VCaP (cell line): ENCODE data around the gene CNGA2.
"Not testable (repeated sequence)": the region's sequence is repeated elsewhere in the genome, so short reads cannot be mapped to it uniquely, and the experiment has no call there.

Experiments used
- H3K27ac ChIP-seq: fragments of 450-650 bp; 2 replicates; pipeline ENCODE4 v1.5.1; 2017
- TF ChIP-seq, protein P1 (sequence below): fragments of 450-650 bp; conservative IDR thresholded peaks from 2 replicates; pipeline ENCODE4 v1.5.1; 2017; ENCODE audit warnings: mild to moderate bottlenecking, moderate library complexity

CNGA2 gene

DNA sequence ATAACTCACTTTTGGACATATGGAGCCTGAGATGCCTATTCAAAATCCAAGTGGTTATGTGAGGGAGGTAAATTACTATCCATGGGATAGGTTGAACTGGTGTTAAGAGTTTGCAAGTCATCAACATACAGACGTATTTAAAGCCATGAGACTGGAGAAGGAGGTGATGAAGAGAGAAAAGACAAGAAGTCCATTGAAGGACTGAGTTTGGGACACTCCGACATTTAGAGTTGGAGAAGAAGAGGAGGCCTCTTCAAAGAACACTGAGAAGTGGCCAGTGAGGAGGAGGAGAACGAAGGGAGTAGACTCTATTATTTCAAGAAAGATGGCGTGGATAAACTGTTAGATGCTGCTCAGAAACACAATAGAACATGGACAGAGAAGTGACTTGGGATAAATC is at the start of gene CNGA2:
Gene CNGA2, plus strand, starts transcription at position 301 of the 400 bp plus-strand sequence. CDS start 3,738 bp downstream, outside the sequence.
- no peak within 1 kb of the TSS for H3K27ac ChIP-seq
- TF ChIP-seq, protein P1, sequence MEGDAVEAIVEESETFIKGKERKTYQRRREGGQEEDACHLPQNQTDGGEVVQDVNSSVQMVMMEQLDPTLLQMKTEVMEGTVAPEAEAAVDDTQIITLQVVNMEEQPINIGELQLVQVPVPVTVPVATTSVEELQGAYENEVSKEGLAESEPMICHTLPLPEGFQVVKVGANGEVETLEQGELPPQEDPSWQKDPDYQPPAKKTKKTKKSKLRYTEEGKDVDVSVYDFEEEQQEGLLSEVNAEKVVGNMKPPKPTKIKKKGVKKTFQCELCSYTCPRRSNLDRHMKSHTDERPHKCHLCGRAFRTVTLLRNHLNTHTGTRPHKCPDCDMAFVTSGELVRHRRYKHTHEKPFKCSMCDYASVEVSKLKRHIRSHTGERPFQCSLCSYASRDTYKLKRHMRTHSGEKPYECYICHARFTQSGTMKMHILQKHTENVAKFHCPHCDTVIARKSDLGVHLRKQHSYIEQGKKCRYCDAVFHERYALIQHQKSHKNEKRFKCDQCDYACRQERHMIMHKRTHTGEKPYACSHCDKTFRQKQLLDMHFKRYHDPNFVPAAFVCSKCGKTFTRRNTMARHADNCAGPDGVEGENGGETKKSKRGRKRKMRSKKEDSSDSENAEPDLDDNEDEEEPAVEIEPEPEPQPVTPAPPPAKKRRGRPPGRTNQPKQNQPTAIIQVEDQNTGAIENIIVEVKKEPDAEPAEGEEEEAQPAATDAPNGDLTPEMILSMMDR: no peak

DNA sequence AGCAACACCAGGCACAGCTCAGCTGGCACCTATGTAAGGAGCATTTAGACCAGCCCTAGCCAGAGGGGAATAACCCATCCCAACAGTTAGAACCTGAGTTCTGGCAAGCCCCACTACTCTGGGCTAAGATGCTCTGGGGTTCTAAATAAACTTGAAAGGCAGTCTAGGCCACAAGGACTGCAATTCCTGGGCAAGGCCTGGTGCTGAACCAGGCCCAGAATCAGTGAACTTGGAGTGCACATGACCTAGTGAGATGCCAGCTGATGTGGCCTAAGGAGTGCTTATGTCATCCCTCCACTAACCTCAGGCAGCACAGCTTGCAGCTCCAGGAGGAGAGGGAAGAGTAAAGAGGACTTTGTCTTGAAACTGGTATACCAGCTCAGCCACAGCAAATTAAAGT is 46.9 kb upstream of the CNGA2 start:
- H3K27ac ChIP-seq: no peak overlapping the region
- TF ChIP-seq, protein P1: no peak

DNA sequence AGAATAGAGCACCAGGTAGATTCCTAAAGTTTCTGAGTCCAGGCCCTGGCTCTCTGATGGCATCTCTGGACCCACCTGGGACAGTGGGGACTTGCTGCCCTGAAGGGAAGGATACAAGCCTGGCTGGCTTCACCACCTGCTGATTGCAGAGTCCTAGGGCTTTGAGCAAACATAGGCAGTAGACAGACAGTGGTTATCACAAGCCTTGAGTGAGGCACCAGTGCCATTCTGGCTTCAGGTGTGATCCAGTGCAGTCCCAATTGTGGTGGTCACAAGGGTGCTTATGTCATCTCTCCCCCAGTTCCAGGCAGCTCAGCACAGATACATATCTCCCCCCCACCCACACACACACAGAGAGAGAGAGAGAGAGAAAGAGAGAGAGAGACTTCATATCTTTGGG is 45.9 kb upstream of the CNGA2 start:
- no peak overlapping the region for H3K27ac ChIP-seq
- TF ChIP-seq, protein P1: no peak

DNA sequence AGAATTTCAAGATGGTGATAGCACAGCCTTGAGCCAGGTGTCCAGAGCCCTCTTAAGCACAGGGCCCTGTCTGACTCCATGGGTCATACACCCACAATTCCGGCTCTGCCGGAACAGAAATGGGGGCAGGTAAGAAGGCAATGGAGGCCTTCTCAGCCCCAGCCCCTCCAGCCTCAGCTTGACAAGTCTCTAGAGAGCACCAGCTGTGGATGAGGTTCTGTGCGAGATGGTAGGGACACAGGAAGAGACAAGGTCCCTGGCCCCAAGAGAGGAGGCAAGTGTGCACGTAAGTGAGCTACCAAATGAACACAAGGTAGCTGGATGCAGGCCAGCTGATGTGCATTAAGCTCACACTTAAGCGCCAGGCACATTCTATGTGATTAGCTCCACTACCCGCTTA is 41.7 kb upstream of the CNGA2 start:
- TF ChIP-seq, protein P1: no peak
- no peak overlapping the region for H3K27ac ChIP-seq

DNA sequence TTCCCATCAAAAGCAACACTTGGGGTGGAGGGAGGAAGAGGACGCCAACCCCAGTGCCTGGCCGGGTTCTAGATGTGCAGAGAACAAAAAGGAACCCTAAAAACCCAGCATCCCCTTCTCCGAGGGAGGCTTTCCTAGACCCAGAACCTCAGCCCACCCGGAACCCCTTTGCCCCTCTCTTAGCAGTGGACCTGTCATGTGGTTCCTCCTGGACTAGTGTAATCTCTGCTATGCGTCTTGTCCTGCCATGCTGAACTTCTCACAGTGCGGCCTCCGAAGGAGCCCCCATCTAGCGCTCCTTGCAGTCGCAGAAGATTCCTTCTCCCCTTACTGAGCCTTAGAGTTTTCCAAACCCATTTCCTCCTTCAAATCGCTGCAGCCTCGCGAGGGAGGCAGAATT is 40.4 kb upstream of the CNGA2 start:
- H3K27ac ChIP-seq: no peak overlapping the region
- TF ChIP-seq, protein P1: no peak

DNA sequence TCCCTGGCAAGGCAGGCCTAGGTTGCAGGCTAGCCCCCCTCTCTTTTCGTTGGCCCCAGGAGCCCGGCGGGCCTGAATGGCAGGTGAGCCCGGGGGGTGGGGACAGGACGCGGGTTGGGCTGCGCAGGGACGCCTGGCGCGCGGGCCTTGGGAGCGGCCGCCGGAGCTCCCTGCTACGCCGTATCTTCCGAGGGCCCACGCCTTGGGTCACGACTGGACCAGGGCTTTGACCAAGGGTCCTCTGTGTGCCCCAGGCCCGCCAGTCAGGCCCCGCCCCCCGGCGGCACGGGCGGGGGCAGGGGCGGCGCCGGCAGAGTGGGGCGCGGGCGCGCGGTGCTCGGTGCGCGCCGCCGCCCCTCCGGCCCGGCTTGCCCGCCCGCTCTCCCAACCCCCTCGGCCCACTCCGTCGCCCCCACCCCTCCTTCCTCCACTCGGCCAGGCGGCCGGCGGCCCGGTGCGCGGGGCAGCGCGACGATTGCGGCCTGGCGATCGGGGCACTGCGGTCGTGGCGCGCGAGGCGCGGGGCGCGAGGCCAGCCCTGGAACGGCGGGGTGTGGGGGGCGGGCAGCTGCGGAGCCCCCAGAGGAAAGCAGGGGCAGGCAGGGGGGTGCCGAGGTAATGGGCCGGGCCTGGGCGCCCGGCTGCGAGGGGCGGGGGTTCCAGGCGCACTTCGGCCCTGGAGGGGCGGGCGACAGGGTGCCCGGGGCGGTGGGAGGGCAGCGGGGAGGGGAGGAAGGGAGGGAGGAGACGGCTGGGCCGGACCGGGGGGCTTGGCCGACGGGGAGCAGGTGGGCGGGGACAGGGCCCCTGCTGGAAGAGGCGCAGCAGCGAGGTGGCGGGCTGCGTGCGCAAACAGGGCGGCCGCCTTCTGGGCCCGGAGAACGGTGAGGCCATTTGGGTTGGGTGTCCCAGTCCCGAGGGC is 39.6 kb upstream of the CNGA2 start, which contains the start of gene PRRG3:
Gene PRRG3, plus strand, starts transcription at position 798 of the 922 bp plus-strand sequence. CDS start 3,357 bp downstream, outside the sequence.
- TF ChIP-seq, protein P1: no peak
- H3K27ac ChIP-seq: no peak within 1 kb of the TSS

DNA sequence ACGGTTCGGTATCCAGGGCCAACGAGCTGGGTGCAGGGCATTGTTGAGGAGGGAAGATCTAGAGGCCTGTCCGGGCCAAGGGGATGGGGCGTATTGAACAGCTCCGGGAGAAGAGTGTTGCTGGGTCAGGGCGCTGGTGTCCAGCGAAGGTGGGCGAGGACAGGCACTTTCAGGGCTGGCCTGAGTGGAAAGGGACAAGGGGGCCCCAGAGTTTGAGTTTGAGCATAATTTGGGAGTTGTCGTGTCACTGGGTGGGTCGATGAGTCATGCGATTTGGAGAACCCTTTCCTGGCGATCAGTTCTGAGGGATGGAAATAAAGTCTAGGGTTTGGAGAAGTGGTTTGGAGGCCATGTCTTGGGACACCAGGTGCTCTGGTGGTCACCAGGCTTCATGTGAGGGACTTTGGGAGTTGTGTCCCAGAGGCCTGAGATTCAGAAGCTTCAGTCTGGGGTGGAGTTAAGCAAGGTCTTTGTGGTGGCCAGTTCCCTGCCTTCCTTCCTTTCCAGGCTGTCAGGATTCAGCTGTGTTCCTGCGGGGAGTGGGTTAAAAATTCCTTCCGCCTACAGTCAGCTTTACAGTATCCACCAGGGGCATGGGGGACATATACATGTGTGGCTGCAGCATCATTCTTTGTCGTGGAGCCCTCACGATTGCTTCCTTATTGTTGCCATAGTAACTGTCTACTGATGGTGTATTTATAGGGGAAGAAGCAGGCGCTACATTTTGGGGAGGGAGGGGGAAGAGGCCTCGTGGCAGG is 38.8 kb upstream of the CNGA2 start:
- TF ChIP-seq, protein P1: no peak
- no peak overlapping the region for H3K27ac ChIP-seq

DNA sequence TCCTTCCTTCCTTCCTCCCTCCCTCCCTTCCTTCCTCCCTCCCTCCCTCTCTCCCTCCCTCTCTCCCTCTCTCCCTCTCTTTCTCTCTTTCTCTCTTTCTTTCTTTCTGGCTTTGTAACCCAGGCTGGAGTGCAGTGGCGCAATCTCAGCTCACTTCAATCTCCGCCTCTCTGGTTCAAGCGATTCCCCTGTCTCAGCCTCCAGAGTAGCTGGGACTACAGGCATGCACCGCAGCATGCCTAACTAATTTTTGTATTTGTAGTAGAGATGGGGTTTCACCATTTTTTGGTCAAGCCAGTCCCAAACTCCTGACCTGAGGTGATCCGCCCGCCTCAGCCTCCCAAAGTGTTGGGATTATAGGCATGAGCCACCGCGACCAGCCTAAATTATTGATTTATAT is 37.5 kb upstream of the CNGA2 start:
- not testable (repeated sequence) for H3K27ac ChIP-seq
